Neuronal stem cell (in vitro differentiated cells): ENCODE data around the gene MEF2B.
"Not testable (repeated sequence)": the region's sequence is repeated elsewhere in the genome, so short reads cannot be mapped to it uniquely, and the experiment has no call there.

Experiments used
- DNase-seq: peaks from one replicate; pipeline ENCODE4 v3.0.0-alpha.2; 2013; ENCODE audit warnings: low spot score
- H2AFZ ChIP-seq: one replicate; pipeline ENCODE4 v1.6.1; 2013; ENCODE audit warnings: mild to moderate bottlenecking, low read length, inconsistent platforms
- H2AK5ac ChIP-seq: 2 replicates; pipeline ENCODE4 v1.6.1; 2013; ENCODE audit warnings: low read depth, mild to moderate bottlenecking, inconsistent platforms, low read length, moderate library complexity, mixed read lengths
- H2BK120ac ChIP-seq: 2 replicates; pipeline ENCODE4 v1.6.1; 2013; ENCODE audit warnings: low read depth, mild to moderate bottlenecking, inconsistent platforms, low read length, moderate library complexity, mixed read lengths
- H2BK12ac ChIP-seq: one replicate; pipeline ENCODE4 v1.6.1; 2013; ENCODE audit warnings: low read length, inconsistent platforms
- H2BK15ac ChIP-seq: 2 replicates; pipeline ENCODE4 v1.6.1; 2013; ENCODE audit warnings: mild to moderate bottlenecking, low read length, inconsistent platforms, mixed read lengths
- H2BK5ac ChIP-seq: one replicate; pipeline ENCODE4 v1.6.1; 2013; ENCODE audit warnings: inconsistent platforms, mild to moderate bottlenecking, low read length, moderate library complexity
- H3K14ac ChIP-seq: one replicate; pipeline ENCODE4 v1.6.1; 2013; ENCODE audit warnings: low read length, inconsistent platforms
- H3K18ac ChIP-seq: 2 replicates; pipeline ENCODE4 v1.6.1; 2013; ENCODE audit warnings: low read length, inconsistent platforms
- H3K23ac ChIP-seq: 2 replicates; pipeline ENCODE4 v1.6.1; 2013; ENCODE audit warnings: low read depth, mild to moderate bottlenecking, mixed read lengths, low read length, inconsistent platforms; ENCODE audit not compliant: poor library complexity
- H3K27ac ChIP-seq: replicated peaks from 3 replicates; pipeline ENCODE4 v1.5.1; 2013; ENCODE audit warnings: low read length, inconsistent platforms
- H3K27me3 ChIP-seq, 3 experiments: 2 replicates each; pipeline ENCODE4 v1.6.1; 2013; ENCODE audit warnings: low read length in 3 of 3, mild to moderate bottlenecking in 2 of 3, inconsistent platforms in 1 of 3, low read depth in 1 of 3, mixed read lengths in 1 of 3, moderate library complexity in 1 of 3; ENCODE audit not compliant: control insufficient read depth in 3 of 3, insufficient read depth in 3 of 3
- H3K36me3 ChIP-seq, 2 donors: replicated peaks in 1 of 2; 2 replicates each; pipeline ENCODE4 v1.6.1; 2013; ENCODE audit warnings: low read length in 2 of 2; ENCODE audit not compliant: control insufficient read depth in 2 of 2, insufficient read depth in 2 of 2
- H3K4ac ChIP-seq: 2 replicates; pipeline ENCODE4 v1.6.1; 2013; ENCODE audit warnings: inconsistent platforms, mild to moderate bottlenecking, low read length, moderate library complexity
- H3K4me1 ChIP-seq, 2 donors: 1 replicate in 1 of 2; 2 replicates in 1 of 2; pipeline ENCODE4 v1.6.1; 2013; ENCODE audit warnings: low read length in 2 of 2, low read depth in 1 of 2; ENCODE audit not compliant: control insufficient read depth in 2 of 2, insufficient read depth in 1 of 2
- H3K4me2 ChIP-seq: one replicate; pipeline ENCODE4 v1.6.1; 2013; ENCODE audit warnings: mild to moderate bottlenecking, low read length, inconsistent platforms; ENCODE audit not compliant: insufficient read depth, poor library complexity, severe bottlenecking
- H3K4me3 ChIP-seq, 2 donors: 2 replicates each; pipeline ENCODE4 v1.5.1; 2013; ENCODE audit warnings: low read length in 2 of 2, mild to moderate bottlenecking in 2 of 2, inconsistent platforms in 1 of 2, moderate library complexity in 1 of 2
- H3K79me1 ChIP-seq: one replicate; pipeline ENCODE4 v1.6.1; 2013; ENCODE audit warnings: low read depth, mild to moderate bottlenecking, inconsistent platforms, low read length, moderate library complexity
- H3K9ac ChIP-seq: one replicate; pipeline ENCODE4 v1.6.1; 2013; ENCODE audit warnings: mild to moderate bottlenecking, low read depth, low read length, inconsistent platforms; ENCODE audit not compliant: poor library complexity
- H3K9me3 ChIP-seq, 2 donors: replicated peaks in 1 of 2; 2 replicates each; pipeline versions ENCODE3 to v1.6.1; 2013; ENCODE audit warnings: low read length in 2 of 2, mild to moderate bottlenecking in 2 of 2, inconsistent platforms in 1 of 2, low read depth in 1 of 2, mixed read lengths in 1 of 2, moderate library complexity in 1 of 2; ENCODE audit not compliant: control insufficient read depth in 2 of 2, insufficient read depth in 1 of 2
- H4K8ac ChIP-seq: one replicate; pipeline ENCODE4 v1.6.1; 2013; ENCODE audit warnings: low read depth, mild to moderate bottlenecking, inconsistent platforms, low read length, moderate library complexity
- H4K91ac ChIP-seq: one replicate; pipeline ENCODE4 v1.6.1; 2013; ENCODE audit warnings: low read length, low read depth, mild to moderate bottlenecking, inconsistent platforms; ENCODE audit not compliant: poor library complexity
- WGBS, 2 donors: extraction: QIAGEN DNeasy Blood & Tissue Kit; methylation state at CpG; one replicate each; pipeline ENCODE4 v1.1.7; 2013; ENCODE audit warnings: missing lambda C conversion rate in 2 of 2, mixed read lengths in 1 of 2; ENCODE audit not compliant: insufficient read length in 2 of 2, insufficient replicate concordance in 1 of 2; ENCODE audit errors: extremely low coverage in 2 of 2; 5-methylcytosine and 5-hydroxymethylcytosine counted together

The MEF2B gene

GRCh38 chr19:19179548-19180441 is 9.7 kb upstream of the MEF2B start:
- Histone ChIP-seq H3K27ac (no peak overlapping the region), H3K18ac (no peak overlapping the region), H2AK5ac (no peak overlapping the region), H3K79me1 (no peaks in the 10 kb centered on the region), H3K36me3 (peaks cover 5 to 23% of the 10 kb centered on the region in 2 donors), H3K23ac (peak overlapping the region; percentile 52), H4K8ac (peak overlapping the region; percentile 95), H3K9ac (no peak overlapping the region), H3K9me3 (no peaks in the 10 kb centered on the region), H3K4me1 (no peaks in the 10 kb centered on the region), H3K4me2 (no peak overlapping the region), H2AFZ (no peak overlapping the region), H3K27me3 (no peaks in the 10 kb centered on the region), H3K4ac (no peak overlapping the region), H4K91ac (no peak overlapping the region), H2BK5ac (no peak overlapping the region), H2BK12ac (no peak overlapping the region), H3K4me3 (no peak overlapping the region), H2BK15ac (no peak overlapping the region), H3K14ac (no peak overlapping the region), H2BK120ac (no peak overlapping the region)
- WGBS, 2 donors: no CpG with 5 or more reads among the region's 17 CpGs
- no peak for DNase-seq

GRCh38 chr19:19176950-19177349 is 6.9 kb upstream of the MEF2B start:
- Histone ChIP-seq H3K4me2 (no peak overlapping the region), H3K79me1 (no peaks in the 10 kb centered on the region), H3K14ac (no peak overlapping the region), H3K23ac (no peak overlapping the region), H3K4ac (no peak overlapping the region), H3K4me3 (no peak overlapping the region), H3K9ac (no peak overlapping the region), H3K27ac (no peak overlapping the region), H3K4me1 (peaks cover 0 to 2% of the 10 kb centered on the region in 2 donors), H2AK5ac (no peak overlapping the region), H3K18ac (no peak overlapping the region), H3K36me3 (peaks cover 1 to 13% of the 10 kb centered on the region in 2 donors), H3K9me3 (no peaks in the 10 kb centered on the region), H4K91ac (no peak overlapping the region), H2AFZ (no peak overlapping the region), H4K8ac (no peak overlapping the region), H2BK120ac (no peak overlapping the region), H2BK5ac (no peak overlapping the region), H3K27me3 (no peaks in the 10 kb centered on the region), H2BK12ac (no peak overlapping the region), H2BK15ac (no peak overlapping the region)
- DNase-seq: no peak
- no CpG with 5 or more reads among the region's 8 CpGs for WGBS, 2 donors

- H2AFZ ChIP-seq, DNase-seq, H3K18ac ChIP-seq, H4K8ac ChIP-seq, H2AK5ac ChIP-seq, H2BK120ac ChIP-seq, H3K14ac ChIP-seq, H3K79me1 ChIP-seq, H3K36me3 ChIP-seq, H3K27ac ChIP-seq, H3K4me2 ChIP-seq, H3K9ac ChIP-seq, H3K4ac ChIP-seq, H3K23ac ChIP-seq, H2BK15ac ChIP-seq, H2BK5ac ChIP-seq, H2BK12ac ChIP-seq, H3K9me3 ChIP-seq, H3K4me3 ChIP-seq, H4K91ac ChIP-seq: not testable (repeated sequence)
- WGBS, 2 donors: no CpG with 5 or more reads among the region's 5 CpGs
- Histone ChIP-seq H3K27me3 (peaks cover 0 to 16% (median 0%) of the 10 kb centered on the region in 3 experiments), H3K4me1 (peaks cover 0 to 13% of the 10 kb centered on the region in 2 donors)
Observed at GRCh38 chr19:19173243-19173642, 3.2 kb upstream of the MEF2B start.

- Histone ChIP-seq H2BK120ac (no peak overlapping the region), H3K4me2 (no peak overlapping the region), H3K79me1 (no peaks in the 10 kb centered on the region), H2BK15ac (no peak overlapping the region), H3K4me1 (peaks cover 0 to 13% of the 10 kb centered on the region in 2 donors), H3K18ac (no peak overlapping the region), H3K14ac (no peak overlapping the region), H4K91ac (no peak overlapping the region), H3K27me3 (peaks cover 0 to 16% (median 0%) of the 10 kb centered on the region in 3 experiments), H4K8ac (no peak overlapping the region), H3K23ac (no peak overlapping the region), H2AFZ (no peak overlapping the region), H2BK12ac (peak overlapping the region; percentile 69), H3K9ac (no peak overlapping the region), H3K4me3 (no peak overlapping the region), H2AK5ac (peak overlapping the region; percentile 32), H2BK5ac (no peak overlapping the region), H3K4ac (no peak overlapping the region), H3K36me3 (no peaks in the 10 kb centered on the region), H3K27ac (no peak overlapping the region), H3K9me3 (peaks cover 0 to 2% of the 10 kb centered on the region in 2 donors)
- WGBS, 2 donors: no CpG with 5 or more reads among the region's 8 CpGs
- DNase-seq: no peak
Observed at GRCh38 chr19:19171821-19172532, 1.9 kb upstream of the MEF2B start.
